SK-N-SH treated with all-trans-retinoic acid at 6 μM for 48 hours (cell line): ENCODE data around the gene AFAP1.

Experiments
- ATAC-seq: fragments of 200-7000 bp; cut with Tn5 transposase; 3 replicates; pipeline ENCODE4 v1.9.1; 2020; ENCODE audit warnings: mild to moderate bottlenecking, moderate library complexity
- ARNTL ChIP-seq: fragments of 450-650 bp; formaldehyde crosslinking; IDR thresholded peaks from 2 replicates; pipeline ENCODE4 v1.5.0; 2020; ENCODE audit warnings: low read depth, mild to moderate bottlenecking, moderate library complexity, borderline replicate concordance
- BACH2 ChIP-seq: fragments of 250-450 bp; sonication (Bioruptor Pico); IDR thresholded peaks from 2 replicates; pipeline ENCODE4 v1.9.0; 2021; ENCODE audit warnings: mild to moderate bottlenecking, borderline replicate concordance
- ESRRG ChIP-seq: fragments of 250-450 bp; sonication (Bioruptor Pico); IDR thresholded peaks from 2 replicates; pipeline ENCODE4 v1.6.1; 2021; ENCODE audit warnings: mild to moderate bottlenecking
- GLIS3 ChIP-seq: fragments of 250-450 bp; sonication (Bioruptor Pico); IDR thresholded peaks from 2 replicates; pipeline ENCODE4 v1.5.0; 2020; ENCODE audit warnings: mild to moderate bottlenecking, moderate library complexity
- ISL1 ChIP-seq: fragments of 250-450 bp; sonication (Bioruptor Pico); IDR thresholded peaks from 2 replicates; pipeline ENCODE4 v2.1.2; 2022; ENCODE audit warnings: mild to moderate bottlenecking, moderate library complexity
- OSR1 ChIP-seq: fragments of 250-450 bp; sonication (Bioruptor Pico); IDR thresholded peaks from 2 replicates; pipeline ENCODE4 v1.8.0; 2022; ENCODE audit warnings: moderate library complexity, mild to moderate bottlenecking, inconsistent platforms
- POU6F1 ChIP-seq: fragments of 250-450 bp; sonication (Bioruptor Pico); IDR thresholded peaks from 2 replicates; pipeline ENCODE4 v1.8.0; 2021; ENCODE audit warnings: low read depth, mild to moderate bottlenecking, moderate library complexity, borderline replicate concordance
- PPARA ChIP-seq: fragments of 250-450 bp; sonication (Bioruptor Pico); IDR thresholded peaks from 2 replicates; pipeline ENCODE4 v1.5.0; 2020; ENCODE audit warnings: mild to moderate bottlenecking, borderline replicate concordance
- RARB ChIP-seq: fragments of 250-450 bp; sonication (Bioruptor Pico); IDR thresholded peaks from 2 replicates; pipeline ENCODE4 v1.8.0; 2021; ENCODE audit warnings: mild to moderate bottlenecking, moderate library complexity
- TCF4 ChIP-seq: fragments of 250-450 bp; sonication (Bioruptor Pico); IDR thresholded peaks from 2 replicates; pipeline ENCODE4 v1.8.0; 2021; ENCODE audit warnings: mild to moderate bottlenecking, moderate library complexity, borderline replicate concordance
- TOX ChIP-seq: fragments of 250-450 bp; sonication (Bioruptor Pico); IDR thresholded peaks from 2 replicates; pipeline ENCODE4 v1.8.0; 2021; ENCODE audit warnings: mild to moderate bottlenecking, moderate library complexity, borderline replicate concordance
- ZC3H10 ChIP-seq: fragments of 250-450 bp; sonication (Bioruptor Pico); IDR thresholded peaks from 2 replicates; pipeline ENCODE4 v1.5.1; 2021; ENCODE audit warnings: mild to moderate bottlenecking, moderate library complexity
- ZFP3 ChIP-seq: fragments of 250-450 bp; sonication (Bioruptor Pico); IDR thresholded peaks from 2 replicates; pipeline ENCODE4 v1.5.0; 2020; ENCODE audit warnings: mild to moderate bottlenecking, moderate library complexity
- ZFP30 ChIP-seq: fragments of 450-650 bp; formaldehyde crosslinking; IDR thresholded peaks from 2 replicates; pipeline ENCODE4 v1.5.0; 2022; ENCODE audit warnings: mild to moderate bottlenecking, moderate library complexity
- ZNF565 ChIP-seq: fragments of 450-650 bp; formaldehyde crosslinking; conservative IDR thresholded peaks from 2 replicates; pipeline ENCODE4 v1.5.0; 2020; ENCODE audit warnings: low read depth, mild to moderate bottlenecking, moderate library complexity
- ZNF8 ChIP-seq: fragments of 450-650 bp; formaldehyde crosslinking; IDR thresholded peaks from 2 replicates; pipeline ENCODE4 v1.5.0; 2020; ENCODE audit warnings: mild to moderate bottlenecking, moderate library complexity
- TF ChIP-seq, protein P1 (sequence below): fragments of 250-450 bp; sonication (Bioruptor Pico); IDR thresholded peaks from 2 replicates; pipeline ENCODE4 v1.5.0; 2020; ENCODE audit warnings: mild to moderate bottlenecking, moderate library complexity
- TF ChIP-seq, protein P2 (sequence below): fragments of 250-450 bp; sonication (Bioruptor Pico); IDR thresholded peaks from 2 replicates; pipeline ENCODE4 v1.5.1; 2020; ENCODE audit warnings: low read depth, mild to moderate bottlenecking, moderate library complexity
- TF ChIP-seq, protein P3 (sequence below): fragments of 250-450 bp; sonication (Bioruptor Pico); IDR thresholded peaks from 2 replicates; pipeline ENCODE4 v1.8.0; 2020; ENCODE audit warnings: mild to moderate bottlenecking, moderate library complexity, borderline replicate concordance

The AFAP1 gene

GRCh38 chr4:7806338-7807090, 133.1 kb downstream of the AFAP1 start:
- TF ChIP-seq, protein P1, sequence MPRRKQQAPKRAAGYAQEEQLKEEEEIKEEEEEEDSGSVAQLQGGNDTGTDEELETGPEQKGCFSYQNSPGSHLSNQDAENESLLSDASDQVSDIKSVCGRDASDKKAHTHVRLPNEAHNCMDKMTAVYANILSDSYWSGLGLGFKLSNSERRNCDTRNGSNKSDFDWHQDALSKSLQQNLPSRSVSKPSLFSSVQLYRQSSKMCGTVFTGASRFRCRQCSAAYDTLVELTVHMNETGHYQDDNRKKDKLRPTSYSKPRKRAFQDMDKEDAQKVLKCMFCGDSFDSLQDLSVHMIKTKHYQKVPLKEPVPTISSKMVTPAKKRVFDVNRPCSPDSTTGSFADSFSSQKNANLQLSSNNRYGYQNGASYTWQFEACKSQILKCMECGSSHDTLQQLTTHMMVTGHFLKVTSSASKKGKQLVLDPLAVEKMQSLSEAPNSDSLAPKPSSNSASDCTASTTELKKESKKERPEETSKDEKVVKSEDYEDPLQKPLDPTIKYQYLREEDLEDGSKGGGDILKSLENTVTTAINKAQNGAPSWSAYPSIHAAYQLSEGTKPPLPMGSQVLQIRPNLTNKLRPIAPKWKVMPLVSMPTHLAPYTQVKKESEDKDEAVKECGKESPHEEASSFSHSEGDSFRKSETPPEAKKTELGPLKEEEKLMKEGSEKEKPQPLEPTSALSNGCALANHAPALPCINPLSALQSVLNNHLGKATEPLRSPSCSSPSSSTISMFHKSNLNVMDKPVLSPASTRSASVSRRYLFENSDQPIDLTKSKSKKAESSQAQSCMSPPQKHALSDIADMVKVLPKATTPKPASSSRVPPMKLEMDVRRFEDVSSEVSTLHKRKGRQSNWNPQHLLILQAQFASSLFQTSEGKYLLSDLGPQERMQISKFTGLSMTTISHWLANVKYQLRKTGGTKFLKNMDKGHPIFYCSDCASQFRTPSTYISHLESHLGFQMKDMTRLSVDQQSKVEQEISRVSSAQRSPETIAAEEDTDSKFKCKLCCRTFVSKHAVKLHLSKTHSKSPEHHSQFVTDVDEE (CRISPR knock-in tag): no peak
- TF ChIP-seq TOX (CRISPR knock-in tag) (no peak), ESRRG (no peak), ISL1 (no peak), ZNF565 (CRISPR knock-in tag) (no peak), RARB (CRISPR knock-in tag) (no peak), GLIS3 (CRISPR knock-in tag) (no peak), ZFP30 (CRISPR knock-in tag) (no peak), BACH2 (CRISPR knock-in tag) (no peak), ZC3H10 (CRISPR knock-in tag) (no peak), ZFP3 (CRISPR knock-in tag) (no peak), OSR1 (CRISPR knock-in tag) (no peak), POU6F1 (CRISPR knock-in tag) (no peak), ZNF8 (CRISPR knock-in tag) (no peak), TCF4 (no peak), ARNTL (CRISPR knock-in tag) (no peak)
- TF ChIP-seq, protein P2, sequence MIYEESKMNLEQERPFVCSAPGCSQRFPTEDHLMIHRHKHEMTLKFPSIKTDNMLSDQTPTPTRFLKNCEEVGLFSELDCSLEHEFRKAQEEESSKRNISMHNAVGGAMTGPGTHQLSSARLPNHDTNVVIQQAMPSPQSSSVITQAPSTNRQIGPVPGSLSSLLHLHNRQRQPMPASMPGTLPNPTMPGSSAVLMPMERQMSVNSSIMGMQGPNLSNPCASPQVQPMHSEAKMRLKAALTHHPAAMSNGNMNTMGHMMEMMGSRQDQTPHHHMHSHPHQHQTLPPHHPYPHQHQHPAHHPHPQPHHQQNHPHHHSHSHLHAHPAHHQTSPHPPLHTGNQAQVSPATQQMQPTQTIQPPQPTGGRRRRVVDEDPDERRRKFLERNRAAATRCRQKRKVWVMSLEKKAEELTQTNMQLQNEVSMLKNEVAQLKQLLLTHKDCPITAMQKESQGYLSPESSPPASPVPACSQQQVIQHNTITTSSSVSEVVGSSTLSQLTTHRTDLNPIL (CRISPR knock-in tag): no peak
- TF ChIP-seq, all 23 proteins: peak for 0
- ATAC-seq: peak; percentile 12

- peak; percentile 71 for ATAC-seq
- TF ChIP-seq, protein P2 (CRISPR knock-in tag): no peak
- TF ChIP-seq ISL1: peak; percentile 55
- TF ChIP-seq, all 23 proteins: peak for 1
Observed at GRCh38 chr4:7805533-7806337, 133.9 kb downstream of the AFAP1 start.

GRCh38 chr4:7804756-7805385, 134.8 kb downstream of the AFAP1 start:
- TF ChIP-seq ZNF565 (CRISPR knock-in tag) (no peak), ZFP3 (CRISPR knock-in tag) (no peak), TCF4 (no peak), PPARA (CRISPR knock-in tag) (no peak)
- TF ChIP-seq, protein P3, sequence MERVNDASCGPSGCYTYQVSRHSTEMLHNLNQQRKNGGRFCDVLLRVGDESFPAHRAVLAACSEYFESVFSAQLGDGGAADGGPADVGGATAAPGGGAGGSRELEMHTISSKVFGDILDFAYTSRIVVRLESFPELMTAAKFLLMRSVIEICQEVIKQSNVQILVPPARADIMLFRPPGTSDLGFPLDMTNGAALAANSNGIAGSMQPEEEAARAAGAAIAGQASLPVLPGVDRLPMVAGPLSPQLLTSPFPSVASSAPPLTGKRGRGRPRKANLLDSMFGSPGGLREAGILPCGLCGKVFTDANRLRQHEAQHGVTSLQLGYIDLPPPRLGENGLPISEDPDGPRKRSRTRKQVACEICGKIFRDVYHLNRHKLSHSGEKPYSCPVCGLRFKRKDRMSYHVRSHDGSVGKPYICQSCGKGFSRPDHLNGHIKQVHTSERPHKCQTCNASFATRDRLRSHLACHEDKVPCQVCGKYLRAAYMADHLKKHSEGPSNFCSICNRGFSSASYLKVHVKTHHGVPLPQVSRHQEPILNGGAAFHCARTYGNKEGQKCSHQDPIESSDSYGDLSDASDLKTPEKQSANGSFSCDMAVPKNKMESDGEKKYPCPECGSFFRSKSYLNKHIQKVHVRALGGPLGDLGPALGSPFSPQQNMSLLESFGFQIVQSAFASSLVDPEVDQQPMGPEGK (CRISPR knock-in tag): no peak
- ATAC-seq: no peak
